PC-9 (cell line): ENCODE results near the gene CIDEA.
"Not testable (repeated sequence)": the region's sequence is repeated elsewhere in the genome, so short reads cannot be mapped to it uniquely, and the experiment has no call there.

Experiments used
- EZH2 ChIP-seq: fragments of 200-600 bp; sonication (generic); IDR thresholded peaks from 2 replicates; pipeline ENCODE4 v1.8.0; 2017; ENCODE audit warnings: antibody characterized with exemption, low read depth
- TF ChIP-seq, protein P1 (sequence below): fragments of 200-600 bp; sonication (generic); conservative IDR thresholded peaks from 2 replicates; pipeline ENCODE4 v1.6.1; 2017; ENCODE audit warnings: mixed run types, antibody characterized with exemption, mild to moderate bottlenecking, moderate library complexity

- TF ChIP-seq, protein P1, sequence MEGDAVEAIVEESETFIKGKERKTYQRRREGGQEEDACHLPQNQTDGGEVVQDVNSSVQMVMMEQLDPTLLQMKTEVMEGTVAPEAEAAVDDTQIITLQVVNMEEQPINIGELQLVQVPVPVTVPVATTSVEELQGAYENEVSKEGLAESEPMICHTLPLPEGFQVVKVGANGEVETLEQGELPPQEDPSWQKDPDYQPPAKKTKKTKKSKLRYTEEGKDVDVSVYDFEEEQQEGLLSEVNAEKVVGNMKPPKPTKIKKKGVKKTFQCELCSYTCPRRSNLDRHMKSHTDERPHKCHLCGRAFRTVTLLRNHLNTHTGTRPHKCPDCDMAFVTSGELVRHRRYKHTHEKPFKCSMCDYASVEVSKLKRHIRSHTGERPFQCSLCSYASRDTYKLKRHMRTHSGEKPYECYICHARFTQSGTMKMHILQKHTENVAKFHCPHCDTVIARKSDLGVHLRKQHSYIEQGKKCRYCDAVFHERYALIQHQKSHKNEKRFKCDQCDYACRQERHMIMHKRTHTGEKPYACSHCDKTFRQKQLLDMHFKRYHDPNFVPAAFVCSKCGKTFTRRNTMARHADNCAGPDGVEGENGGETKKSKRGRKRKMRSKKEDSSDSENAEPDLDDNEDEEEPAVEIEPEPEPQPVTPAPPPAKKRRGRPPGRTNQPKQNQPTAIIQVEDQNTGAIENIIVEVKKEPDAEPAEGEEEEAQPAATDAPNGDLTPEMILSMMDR: not testable (repeated sequence)
- TF ChIP-seq EZH2: not testable (repeated sequence)
Measured at GRCh38 chr18:12222041-12222440, 32.1 kb upstream of the CIDEA start.
